ENCODE data around the gene YWHAG.

- TF ChIP-seq ZNF281 (CRISPR knock-in tag; IDR thresholded peaks at IDR 0.05), result no peak
- no peak for TF ChIP-seq CTCF (IDR thresholded peaks at IDR 0.05)
- TF ChIP-seq CREM (CRISPR knock-in tag; IDR thresholded peaks at IDR 0.05), result no peak
- no peak for TF ChIP-seq SMAD3 (CRISPR knock-in tag; IDR thresholded peaks at IDR 0.05; ENCODE audit: borderline replicate concordance)
- no peak for TF ChIP-seq CREB1 (CRISPR knock-in tag; IDR thresholded peaks at IDR 0.05)
- no peak for TF ChIP-seq USF2 (CRISPR knock-in tag; IDR thresholded peaks at IDR 0.05)
- TF ChIP-seq ZNF121 (CRISPR knock-in tag; IDR thresholded peaks at IDR 0.05), result peak; percentile 81
- no peak for TF ChIP-seq E2F4 (CRISPR knock-in tag; IDR thresholded peaks at IDR 0.05; ENCODE audit: borderline replicate concordance, low read depth)
- TF ChIP-seq ZSCAN18 (CRISPR knock-in tag; IDR thresholded peaks at IDR 0.05), result no peak
- no peak for TF ChIP-seq ZNF671 (CRISPR knock-in tag; IDR thresholded peaks at IDR 0.05)
- TF ChIP-seq PREB (CRISPR knock-in tag; IDR thresholded peaks at IDR 0.05; ENCODE audit: borderline replicate concordance), result no peak
- TF ChIP-seq NFE2L1 (CRISPR knock-in tag; IDR thresholded peaks at IDR 0.05), result no peak
Measured at GRCh38 chr7:76383089-76383944, 24.5 kb upstream of the YWHAG start.
